Stimulated activated CD4-positive, alpha-beta T cell treated with anti-CD3 and anti-CD28 coated beads, Interleukin-15, amount 100 ng/mL, for 48 hours (primary cell): ENCODE results near the gene PAFAH1B2.
"Not testable (repeated sequence)": the region's sequence is repeated elsewhere in the genome, so short reads cannot be mapped to it uniquely, and the experiment has no call there.

Experiments
- DNase-seq, 2 donors: peaks; one replicate each; pipeline ENCODE4 v3.0.0-alpha.2; 2020; ENCODE audit warnings: low read depth in 2 of 2

Gene PAFAH1B2

GRCh38 chr11:117127171-117127901, 16.8 kb upstream of the PAFAH1B2 start:
- no peak for DNase-seq

DNA sequence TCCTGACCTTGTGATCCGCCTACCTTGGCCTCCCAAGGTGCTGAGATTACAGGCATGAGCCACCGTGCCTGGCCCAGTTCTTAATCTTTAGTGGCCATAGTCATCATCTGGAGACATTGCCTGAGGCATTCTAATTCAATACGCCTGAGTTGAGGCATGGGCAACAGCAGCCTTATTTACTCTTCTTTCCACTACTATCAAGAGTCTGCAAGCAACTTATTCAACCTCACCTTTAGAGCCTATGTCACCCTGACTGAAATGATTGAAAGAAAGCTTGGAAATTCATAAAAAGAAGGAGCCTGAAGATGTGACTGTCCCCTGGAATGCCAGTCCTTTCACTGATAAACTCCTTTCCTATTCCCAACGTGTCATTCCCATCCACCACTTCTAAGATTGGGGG, 15.8 kb upstream of the PAFAH1B2 start:
- DNase-seq = no peak

- DNase-seq = not testable (repeated sequence)
Observed at GRCh38 chr11:117130396-117130795, 13.7 kb upstream of the PAFAH1B2 start.

- no peak for DNase-seq
Observed at GRCh38 chr11:117130879-117131278, 13.2 kb upstream of the PAFAH1B2 start.

DNA sequence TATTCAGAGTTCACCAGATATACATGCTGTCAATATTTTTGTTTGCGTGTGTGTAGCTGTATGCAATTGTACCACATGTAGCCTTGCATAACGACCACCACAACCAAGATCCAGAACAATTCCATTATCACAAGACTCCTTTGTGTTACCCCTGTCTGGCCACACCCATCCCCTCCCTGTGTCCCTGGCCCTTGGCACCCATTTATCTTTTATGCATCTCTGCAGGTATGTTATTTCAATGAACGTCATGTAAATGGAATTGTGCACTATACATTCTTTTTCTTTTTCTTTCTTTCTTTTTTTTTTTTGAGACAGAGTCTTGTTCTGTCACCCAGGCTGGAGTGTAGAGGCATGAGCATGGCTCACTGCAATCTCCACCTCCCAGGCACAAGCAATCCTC, 9.7 kb upstream of the PAFAH1B2 start:
- no peak for DNase-seq

DNA sequence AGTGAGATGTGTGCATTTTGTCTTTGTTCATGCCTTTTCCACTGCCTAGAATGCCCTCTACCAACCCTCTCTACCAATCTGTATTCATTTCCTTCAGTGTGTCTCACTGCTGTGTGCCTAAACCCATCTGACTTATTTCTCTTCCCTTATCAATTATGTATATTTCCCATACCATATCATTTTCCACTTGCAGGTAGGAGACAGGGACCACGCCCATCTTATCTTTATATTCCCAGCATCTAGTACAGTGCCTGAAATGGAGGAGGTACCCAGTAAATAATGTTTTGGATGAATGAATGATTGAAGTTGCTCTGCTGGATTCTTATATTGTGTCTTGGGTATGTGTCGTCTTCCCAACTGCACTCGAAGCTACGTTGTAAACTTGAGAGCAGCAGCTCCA, 9.1 kb upstream of the PAFAH1B2 start:
- DNase-seq = not testable (repeated sequence)

- not testable (repeated sequence) for DNase-seq
Observed at GRCh38 chr11:117137223-117138086, 6.6 kb upstream of the PAFAH1B2 start.

GRCh38 chr11:117143390-117143789, 697 bp upstream of the PAFAH1B2 start:
- peak in 1 of 2 donors; percentile 13 for DNase-seq

- no peak for DNase-seq
Observed at GRCh38 chr11:117144477-117145392, 648 bp downstream of the PAFAH1B2 start.

DNA sequence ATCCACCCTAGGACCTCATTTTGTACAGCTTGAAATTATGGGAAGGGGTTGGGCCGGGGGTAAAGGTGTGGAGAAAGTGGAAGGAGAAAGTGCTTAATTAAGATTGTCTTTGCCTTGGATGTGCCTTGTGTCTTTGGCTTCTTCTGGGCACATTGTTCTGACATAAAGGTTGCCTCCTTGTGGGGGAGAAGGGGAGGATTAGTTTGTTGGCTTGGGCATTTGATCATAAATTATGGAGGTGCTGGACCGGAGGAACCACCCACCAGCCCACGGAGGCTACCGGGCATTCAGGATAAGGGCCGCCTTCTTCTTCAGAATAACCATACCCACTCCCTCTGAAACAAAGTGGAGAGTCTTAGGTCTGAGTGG, 1.3 kb downstream of the PAFAH1B2 start:
- no peak for DNase-seq

- no peak for DNase-seq
Observed at GRCh38 chr11:117146521-117146920, 2.4 kb downstream of the PAFAH1B2 start.

DNA sequence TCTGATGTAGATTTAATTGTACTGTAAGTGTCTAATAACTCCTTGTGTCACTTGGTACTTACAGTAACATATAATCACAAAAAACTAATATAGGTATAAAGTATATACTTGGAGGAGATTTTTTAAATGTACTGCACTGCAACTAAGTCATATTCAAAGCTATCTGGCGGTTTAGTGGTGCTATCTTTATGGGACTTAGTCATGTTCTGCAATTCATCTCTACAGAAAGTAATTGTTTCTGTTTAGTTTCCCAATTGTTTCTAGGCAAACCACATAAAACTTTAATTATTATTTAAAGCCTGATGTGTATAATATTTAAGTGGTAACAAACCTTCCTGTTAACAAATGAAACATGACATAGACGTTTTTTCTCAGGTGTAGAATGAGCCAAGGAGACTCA, 8.0 kb downstream of the PAFAH1B2 start:
- no peak for DNase-seq

- DNase-seq = no peak
Observed at GRCh38 chr11:117154468-117154867, 10.4 kb downstream of the PAFAH1B2 start.

DNA sequence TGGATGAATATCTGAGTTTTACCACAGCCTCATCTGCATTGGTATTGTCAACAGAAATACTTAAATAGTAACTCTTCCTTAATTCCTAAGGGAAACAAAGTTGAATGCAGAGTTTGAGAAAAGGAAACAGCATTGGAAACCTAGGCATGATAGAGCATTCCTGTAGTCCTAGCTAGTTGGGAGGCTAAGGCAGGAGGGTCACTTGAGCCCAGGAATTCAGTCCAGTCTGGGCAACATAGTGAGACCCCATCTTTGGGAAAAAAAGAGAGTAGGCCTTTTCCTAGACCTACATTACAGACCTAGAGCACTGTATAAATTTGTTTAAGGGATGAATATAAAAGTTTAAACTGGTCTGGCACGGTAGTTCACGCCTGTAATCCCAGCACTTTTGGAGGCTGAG, 13.4 kb downstream of the PAFAH1B2 start:
- no peak for DNase-seq

DNA sequence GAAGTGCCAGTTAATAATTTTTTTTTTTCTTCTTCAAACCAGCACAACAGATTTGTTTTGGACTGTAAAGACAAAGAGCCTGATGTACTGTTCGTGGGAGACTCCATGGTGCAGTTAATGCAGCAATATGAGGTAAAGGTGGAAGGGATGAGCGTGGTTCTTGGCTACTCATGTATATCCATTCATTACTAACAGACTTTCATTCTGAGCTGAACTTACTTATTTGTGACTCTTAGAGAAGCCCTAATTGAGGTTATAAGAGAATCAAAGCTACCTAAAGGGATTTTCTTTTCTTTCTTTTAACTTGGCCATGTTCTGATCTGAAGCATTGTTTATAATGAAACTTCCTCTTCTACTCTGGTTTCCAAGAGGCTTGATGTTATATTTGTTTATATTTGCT, 15.8 kb downstream of the PAFAH1B2 start:
- DNase-seq = no peak

GRCh38 chr11:117160826-117161225, 16.7 kb downstream of the PAFAH1B2 start:
- no peak for DNase-seq

DNA sequence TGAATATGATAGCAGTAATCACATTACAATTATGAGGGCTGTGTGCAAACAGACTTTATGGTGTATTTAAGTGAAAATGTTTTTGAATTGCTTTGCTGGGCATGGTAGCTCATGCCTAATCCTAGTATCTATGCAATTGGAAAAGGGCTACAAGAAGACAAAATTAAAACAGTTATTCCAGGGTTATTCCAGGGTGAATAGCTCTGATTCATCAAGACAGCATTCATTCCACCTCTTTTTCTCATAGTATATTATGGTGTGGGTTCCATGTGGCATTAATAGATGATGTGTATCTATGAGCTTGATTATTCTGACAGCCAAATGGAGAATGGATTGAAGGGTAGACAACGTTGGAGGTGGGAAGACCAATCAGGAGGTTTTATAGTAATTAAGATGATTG, 22.4 kb downstream of the PAFAH1B2 start:
- no peak for DNase-seq

DNA sequence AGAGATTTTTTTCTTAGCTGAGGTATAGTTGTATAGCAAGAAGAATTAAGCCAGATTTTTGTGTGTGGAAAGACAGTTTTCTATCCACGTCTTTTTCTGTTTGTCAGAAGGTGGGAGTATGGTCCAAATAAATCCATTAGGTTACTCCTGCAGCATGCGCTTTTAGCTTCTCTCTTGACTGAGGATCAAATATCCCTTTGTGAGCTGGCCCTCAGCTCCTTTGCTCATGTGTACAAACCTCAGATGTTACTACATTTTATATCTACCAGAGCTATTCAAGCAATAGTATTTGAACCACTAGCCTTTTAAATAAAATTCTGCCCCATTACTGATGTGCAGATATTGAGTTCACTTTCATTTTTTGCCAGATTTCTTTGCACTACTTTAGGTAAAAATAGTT, 25.6 kb downstream of the PAFAH1B2 start:
- no peak for DNase-seq

GRCh38 chr11:117170210-117170609, 26.1 kb downstream of the PAFAH1B2 start:
- no peak for DNase-seq

DNA sequence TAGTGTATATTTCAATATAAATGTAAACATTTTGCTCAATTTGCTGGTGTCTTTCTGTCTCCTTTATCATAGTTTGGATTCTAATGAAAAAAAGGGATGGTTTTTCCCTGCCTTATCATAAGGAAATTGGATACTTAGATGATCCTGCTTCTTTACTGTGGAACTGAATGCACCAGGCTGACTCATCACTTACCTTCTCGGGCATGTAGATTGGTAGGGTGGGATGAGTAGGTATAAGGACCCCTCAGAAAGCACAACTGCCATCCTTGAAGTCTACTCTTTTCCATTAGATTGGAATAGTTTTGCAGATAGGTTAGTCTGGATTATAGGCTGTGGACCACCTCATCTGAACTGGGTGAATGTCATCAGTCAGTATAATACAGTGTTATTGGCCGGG, 26.9 kb downstream of the PAFAH1B2 start:
- DNase-seq = no peak

- DNase-seq = no peak
Observed at GRCh38 chr11:117171404-117172061, 27.4 kb downstream of the PAFAH1B2 start.
